T-helper 2 cell treated with Interferon-gamma antibody and Interleukin-4, amounts not matched to agents 100 ng/mL and 5 ng/mL, for 36 hours (primary cell): ENCODE measurements around the gene RPS27L. TPM values are rescaled to one million over a fixed set of nuclear protein-coding genes. Genes with fewer than 3 reads are reported as not detected.

ENCODE experiments used
- intact Hi-C: fragments of 100-400 bp; cut with micrococcal nuclease; formaldehyde crosslinking; loops from one replicate; pipeline ENCODE4 v1.15.1; 2023
- total RNA-seq: library from RNA; stranded (reverse); gene quantifications from 2 replicates; pipeline ENCODE4 v1.2.3, GENCODE V29; 2022

Gene RPS27L
- 206 and 215 TPM in 2 replicates for total RNA-seq

DNA sequence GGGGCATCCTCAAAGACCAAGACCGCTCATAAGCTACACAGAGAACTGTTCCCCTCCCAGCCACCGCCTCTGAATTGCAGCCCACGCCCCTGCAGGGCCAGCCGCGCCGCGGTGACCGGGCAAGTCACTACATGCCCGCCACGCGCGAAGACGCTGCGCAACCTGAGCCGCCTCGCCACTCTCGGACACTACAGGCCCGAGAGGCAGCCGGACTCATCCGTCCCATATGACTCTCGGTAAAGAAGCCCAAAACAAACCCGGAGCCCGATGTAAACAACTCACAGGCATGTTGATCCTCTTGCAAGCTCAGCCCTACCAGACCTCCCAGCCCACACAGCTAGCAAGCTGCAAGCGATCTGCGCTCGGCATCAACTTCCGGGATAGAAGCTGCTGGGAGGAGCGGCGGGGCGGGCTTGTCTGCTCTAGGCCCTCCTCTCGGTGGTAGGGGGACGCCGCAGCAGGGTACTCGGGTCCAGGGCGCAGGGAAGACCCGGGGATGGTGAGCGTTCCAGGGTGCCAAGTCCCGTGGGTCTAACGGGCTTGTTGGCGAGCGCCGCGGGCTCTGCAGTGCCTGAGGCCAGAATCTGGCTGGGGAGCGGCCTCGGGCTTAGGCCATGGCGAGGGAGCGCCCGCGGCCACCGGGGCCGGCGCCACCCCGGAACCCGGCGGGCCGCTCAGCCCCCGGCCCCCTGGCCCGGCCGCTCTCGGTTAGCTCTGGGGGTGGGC, at the start of gene RPS27L:
Gene RPS27L (minus strand): TSS at position 360 of the 726 bp plus-strand sequence. CDS start 72 bp downstream, at position 288.
- intact Hi-C loops, result loop anchor here (1.0 to 5.0 kb wide), 5 partner anchors 32 to 246 kb away; partner anchors contain the start of genes APH1B and RAB8B

DNA sequence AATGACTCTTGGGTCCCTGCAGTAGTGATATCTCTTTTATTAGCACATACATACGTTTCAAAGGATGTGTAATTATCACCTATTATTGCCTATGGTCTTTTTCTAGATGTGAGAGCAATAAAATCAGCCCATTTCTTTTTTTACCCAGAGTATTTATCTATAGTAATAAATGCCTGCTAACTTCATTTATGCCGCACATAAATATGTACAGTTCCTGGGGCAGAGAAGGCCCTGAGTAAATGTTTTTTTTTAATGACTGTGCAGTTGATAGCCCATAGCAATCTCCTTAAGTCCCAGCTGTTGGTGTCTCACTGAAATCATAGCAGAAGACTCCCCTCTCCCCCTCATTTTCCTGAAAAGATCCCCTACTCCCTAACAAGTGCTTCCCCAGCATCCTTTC, 48.8 kb upstream of the RPS27L start:
- intact Hi-C loops, result no loop called here

DNA sequence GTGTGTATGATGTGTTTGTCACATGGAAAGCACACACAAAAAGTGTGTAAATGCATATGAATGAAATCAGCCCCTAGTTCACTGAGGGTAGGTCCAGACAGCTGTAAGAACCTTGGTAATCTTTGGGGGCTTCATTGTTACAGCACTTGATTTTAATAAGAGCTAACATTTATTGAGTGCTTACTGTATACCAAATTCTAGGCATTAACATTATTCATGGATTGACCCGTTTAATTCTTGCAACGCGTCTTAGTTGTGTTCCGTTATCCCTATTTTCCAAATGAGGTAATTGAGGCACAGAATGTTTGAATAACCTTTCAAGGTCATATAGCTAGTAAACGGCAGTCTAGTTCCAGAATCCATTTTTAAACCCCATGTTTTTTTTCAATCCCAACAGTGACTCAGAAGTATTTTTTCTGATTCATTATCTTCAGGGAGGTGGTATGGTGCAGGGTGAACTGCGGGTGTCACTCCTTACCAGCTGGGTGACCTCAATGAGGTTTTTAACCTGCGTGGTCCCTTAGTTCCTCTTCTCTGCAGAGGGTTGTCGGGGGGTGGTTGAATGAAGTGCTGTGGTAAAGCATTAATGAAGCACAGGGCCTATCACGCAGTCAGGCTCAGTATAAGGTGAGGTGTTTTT, 46.3 kb upstream of the RPS27L start:
- intact Hi-C loops, result no loop called here

DNA sequence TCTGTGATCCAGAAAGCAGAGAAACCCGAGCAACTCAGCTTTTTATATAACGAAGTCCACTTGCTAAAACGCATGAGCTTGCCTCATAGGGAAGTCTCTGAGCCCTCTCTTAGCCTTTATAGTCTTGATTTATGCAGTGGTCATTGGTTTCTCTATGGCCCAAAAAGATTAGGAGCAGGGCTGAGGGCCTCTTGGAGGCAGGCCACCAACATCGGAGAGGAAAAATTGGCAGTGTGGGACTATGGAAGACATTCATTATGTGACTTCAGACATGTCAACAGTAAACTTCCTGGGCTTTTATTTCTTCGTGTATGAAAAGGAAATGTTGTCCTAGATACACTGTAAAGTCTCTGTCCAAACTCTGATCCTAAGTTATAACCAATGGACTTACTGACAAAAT, 45.6 kb upstream of the RPS27L start:
- intact Hi-C loops, result no loop called here

DNA sequence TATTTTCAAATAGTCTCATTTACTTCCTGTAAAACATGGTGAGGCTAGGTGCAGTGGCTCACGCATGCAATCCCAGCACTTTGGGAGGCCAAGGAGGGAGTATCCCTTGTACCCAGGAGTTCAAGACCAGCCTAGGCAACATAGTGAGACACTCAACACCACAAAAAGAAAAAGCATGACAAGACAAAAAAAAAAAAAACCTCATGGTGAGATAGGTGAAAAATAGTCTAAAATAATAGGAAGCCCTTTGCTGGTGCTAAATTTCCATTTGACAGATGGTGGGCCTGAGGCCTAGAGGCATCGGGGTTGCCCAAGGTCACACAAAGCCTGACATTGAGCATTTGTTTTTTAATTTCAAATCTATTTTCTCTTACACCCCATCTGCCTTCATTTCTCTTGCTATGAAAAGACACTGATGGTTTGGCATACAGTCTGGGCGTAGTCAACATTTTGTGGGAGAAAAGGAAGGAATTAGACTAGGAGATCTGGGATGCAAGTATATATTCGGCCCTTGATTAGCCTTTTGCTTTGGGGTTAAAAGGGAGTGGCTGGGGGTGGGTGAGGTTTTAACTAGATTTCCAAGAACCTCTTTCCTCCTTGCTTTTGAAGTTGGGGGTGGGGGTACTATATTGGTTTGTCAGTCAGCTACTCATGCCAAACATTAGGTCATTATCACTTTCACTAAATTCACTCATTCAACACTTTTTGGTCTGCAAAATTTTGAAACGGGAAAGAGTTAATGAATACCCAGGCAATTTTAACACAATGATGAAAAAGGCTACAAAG, 43.4 kb upstream of the RPS27L start:
- intact Hi-C loops, result no loop called here

DNA sequence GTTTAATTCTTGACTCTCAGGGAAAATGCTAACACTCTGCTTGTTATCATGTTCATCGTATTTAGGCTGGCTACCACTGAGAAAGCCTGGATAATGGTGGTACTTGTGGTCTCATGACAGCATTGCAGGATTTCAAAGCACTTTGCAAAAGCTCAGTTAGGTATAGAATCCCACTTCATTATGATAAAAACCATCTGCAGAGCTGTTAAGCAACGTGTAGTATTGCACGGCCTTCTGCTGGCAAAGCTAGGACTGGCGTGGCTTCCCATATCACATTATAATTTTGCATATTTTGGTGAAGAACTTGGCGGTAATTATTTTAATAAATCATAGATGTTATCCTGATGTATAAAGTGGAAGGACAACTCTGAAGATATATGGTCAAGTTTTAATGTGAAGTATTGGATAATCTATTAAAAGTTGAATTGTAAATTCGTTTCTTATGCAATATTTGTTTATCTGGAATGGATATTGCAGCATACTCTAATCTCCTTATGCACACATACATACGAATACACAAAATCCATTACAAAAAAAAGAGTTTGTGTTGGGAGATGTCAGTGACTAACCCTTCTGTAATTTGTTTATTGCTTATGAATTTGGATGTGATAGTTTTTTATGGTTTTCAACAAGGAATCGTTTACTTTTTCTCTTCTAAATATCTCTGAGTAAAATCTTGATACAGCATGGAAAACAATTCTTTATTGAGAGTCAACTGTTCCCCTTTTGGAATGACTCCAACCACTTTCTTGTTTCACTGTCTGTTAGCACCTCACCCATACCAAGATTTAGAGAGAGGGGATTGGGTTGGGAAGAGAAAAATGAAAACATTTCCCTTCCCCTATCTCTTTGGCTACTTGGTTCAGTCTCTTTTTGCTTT, 41.3 kb upstream of the RPS27L start:
- intact Hi-C loops, result loop anchor here (10.0 kb wide), 2 partner anchors 306 to 896 kb away; partner anchors contain the start of genes CIAO2A, SNX1 and USP3

DNA sequence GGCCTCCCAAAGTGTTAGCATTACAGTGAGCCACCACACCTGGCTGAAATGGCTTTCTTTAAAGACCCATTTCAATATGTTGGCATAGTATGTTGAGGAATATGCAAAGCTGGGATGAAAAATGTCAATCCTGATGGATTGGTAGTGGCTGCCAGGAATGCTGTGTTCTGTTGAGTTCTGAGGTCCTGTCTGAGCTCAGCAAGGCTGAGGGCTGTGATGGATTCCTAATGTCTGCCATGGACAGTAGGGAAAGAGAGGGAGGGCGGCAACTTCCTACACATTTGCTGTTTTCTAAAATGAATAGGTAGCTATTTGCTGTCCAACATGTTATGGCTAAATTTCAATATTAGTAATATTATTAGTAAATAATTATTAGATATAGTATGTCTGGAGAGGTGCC, 40.3 kb upstream of the RPS27L start:
- intact Hi-C loops, result loop anchor here (10.0 kb wide), 2 partner anchors 307 to 897 kb away; partner anchors contain the start of genes CIAO2A, SNX1 and USP3

DNA sequence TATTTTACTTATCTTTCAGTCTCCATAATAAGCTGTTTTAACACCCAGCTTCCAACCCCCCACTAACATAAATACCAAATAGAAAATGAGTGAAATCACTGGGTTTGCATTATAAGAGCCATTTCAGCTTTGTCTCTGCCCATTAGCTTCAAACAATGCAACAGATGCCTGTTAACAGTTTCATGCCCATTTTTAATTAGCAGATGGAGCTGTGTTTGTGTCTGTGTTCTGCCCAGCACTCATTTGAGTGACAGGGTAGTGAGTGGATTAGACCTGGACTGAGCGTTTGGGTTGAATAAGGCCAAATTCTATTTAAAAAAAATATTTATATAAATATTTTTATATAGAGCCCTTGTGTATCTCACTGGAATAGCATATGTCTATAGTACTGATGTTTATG, 39.6 kb upstream of the RPS27L start:
- intact Hi-C loops, result loop anchor here (10.0 kb wide), 2 partner anchors 308 to 898 kb away; partner anchors contain the start of genes CIAO2A, SNX1 and USP3

DNA sequence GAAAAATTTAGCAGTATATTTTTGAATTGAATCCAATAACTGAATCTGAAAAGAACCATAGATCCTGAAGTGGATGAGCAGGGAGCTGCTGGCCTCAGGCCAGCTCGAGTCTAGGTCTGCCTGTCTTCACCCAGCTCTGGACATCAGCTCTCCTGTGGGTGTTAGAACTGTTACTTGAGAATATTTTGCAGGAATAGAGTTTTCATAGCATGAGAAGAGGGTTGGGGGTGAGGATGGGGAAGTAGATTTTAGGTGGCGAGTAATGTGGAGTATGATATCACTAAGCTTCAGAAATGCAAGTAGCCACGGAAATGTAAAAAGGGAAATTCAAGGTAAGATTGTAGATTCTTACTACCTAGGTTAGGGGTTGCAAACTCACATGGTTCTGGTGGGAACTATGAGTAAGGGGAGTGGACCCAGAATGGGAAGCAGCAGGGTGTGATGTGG, 38.3 kb upstream of the RPS27L start:
- intact Hi-C loops, result loop anchor here (10.0 kb wide), 2 partner anchors 309 to 899 kb away; partner anchors contain the start of genes CIAO2A, SNX1 and USP3

DNA sequence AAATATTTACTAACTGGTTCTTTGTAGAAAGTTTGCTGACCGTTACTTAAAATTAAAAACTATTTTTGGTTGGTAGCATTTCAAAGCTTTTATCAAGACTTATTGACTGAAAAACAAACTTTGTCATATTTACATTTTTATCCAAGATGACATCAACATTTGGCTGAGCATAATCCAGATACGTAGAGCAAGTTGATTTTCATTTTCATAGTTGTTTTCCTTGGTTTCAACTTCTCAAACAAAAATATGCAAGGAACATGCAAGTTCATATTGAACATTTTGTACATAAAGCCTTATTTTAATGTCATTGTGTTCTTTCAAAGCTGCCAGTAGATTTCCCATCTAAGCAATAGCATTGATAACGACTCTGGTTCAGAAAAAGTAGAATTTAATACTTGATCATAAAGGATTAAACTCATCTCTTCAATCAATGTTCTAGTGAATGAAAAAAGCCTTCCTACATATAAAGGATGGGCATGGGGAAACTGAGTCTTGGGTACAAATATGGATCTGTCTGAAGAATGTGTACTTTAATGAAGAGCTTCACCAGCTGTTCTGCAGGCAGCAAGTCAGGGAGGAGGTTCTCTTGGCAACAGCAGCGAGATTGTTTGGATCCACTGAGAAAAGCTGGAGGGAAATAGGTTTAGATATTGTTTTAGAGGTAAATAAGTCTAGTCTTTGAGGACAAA, 37.7 kb upstream of the RPS27L start:
- intact Hi-C loops, result loop anchor here (10.0 kb wide), 2 partner anchors 310 to 900 kb away; partner anchors contain the start of genes CIAO2A, SNX1 and USP3

DNA sequence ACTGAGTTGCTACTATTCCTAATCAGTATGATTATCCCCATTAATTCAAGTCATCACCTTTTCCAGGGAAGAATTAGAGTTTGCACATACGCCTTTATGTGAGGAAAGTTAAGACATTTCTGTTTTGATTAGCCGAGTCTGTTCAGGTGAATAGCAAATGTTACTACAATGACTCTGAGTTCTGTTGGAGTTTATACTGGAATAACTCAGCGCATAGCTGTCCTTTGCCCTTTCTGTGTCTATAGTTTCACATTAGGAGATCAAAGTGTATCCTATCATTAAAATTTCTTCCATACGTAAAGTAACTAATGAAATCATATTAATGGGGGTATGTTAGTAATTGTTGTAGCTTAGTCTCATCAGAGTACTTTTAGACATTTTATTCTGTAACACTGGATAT, 37.0 kb upstream of the RPS27L start:
- intact Hi-C loops, result loop anchor here (10.0 kb wide), 2 partner anchors 310 to 900 kb away; partner anchors contain the start of genes CIAO2A, SNX1 and USP3

DNA sequence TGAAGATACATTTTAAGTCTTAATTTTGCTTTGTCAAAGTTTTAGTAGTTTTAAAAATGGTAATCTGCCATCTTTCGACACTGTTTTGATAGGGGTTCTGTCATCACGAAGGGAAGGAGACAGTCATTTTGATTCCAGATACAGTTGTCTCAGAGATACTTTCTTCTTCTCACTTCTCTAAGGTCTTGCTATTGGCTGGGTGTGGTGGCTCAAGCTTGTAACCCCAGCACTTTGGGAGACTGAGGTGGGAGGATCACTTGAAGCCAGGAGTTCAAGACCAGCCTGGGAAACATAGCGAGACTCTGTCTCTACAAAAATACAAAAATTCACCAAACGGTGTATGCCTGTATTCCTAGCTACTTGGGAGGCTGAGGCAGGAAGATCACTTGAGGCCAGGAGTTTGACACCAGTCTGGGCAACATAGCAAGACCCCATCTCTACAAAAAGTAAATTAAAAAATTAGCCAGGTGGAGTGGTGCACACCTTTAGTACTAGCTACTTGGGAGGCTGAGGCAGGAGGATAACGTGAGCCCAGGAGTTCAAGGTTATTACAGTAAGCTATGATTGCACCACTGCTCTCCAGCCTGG, 35.4 kb upstream of the RPS27L start:
- intact Hi-C loops, result loop anchor here (1.0 to 10.0 kb wide), 4 partner anchors 20 to 902 kb away; partner anchors contain the start of genes APH1B, CIAO2A, SNX1 and USP3

DNA sequence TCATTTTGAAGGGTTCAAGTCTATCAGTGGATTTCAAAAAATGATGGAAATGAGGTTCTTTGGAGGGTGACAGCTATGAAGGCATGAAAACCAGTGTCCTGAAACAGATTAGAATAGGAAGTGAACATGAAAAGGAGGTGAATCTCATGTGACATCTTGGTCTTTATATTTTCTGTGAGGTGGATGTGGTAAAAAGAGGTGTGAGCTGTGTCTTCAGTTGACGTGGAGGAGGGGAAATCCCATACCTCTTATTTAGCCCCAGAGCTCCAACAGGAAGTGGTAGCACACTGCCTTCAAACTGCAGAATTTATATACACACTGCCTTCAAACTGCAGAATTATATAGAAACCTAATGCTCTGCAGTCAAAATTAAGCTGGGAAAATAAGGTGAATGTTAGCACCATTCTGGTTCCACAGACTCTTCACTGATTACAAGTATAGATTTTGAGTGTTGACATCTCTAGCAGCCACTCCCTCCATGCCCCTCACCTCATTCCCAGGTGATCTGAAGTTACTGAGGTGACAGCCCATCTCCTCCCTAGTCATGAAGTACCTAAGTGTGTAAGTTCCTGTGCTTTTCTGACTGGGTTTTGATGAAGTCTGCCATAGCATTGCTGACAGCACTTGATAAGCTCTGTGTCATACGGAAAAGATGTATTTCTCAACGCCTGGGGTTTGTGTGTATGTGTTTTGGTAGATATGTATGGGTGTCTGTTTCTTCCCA, 34.8 kb upstream of the RPS27L start:
- intact Hi-C loops, result loop anchor here (1.0 to 10.0 kb wide), 4 partner anchors 20 to 903 kb away; partner anchors contain the start of genes APH1B, CIAO2A, SNX1 and USP3

DNA sequence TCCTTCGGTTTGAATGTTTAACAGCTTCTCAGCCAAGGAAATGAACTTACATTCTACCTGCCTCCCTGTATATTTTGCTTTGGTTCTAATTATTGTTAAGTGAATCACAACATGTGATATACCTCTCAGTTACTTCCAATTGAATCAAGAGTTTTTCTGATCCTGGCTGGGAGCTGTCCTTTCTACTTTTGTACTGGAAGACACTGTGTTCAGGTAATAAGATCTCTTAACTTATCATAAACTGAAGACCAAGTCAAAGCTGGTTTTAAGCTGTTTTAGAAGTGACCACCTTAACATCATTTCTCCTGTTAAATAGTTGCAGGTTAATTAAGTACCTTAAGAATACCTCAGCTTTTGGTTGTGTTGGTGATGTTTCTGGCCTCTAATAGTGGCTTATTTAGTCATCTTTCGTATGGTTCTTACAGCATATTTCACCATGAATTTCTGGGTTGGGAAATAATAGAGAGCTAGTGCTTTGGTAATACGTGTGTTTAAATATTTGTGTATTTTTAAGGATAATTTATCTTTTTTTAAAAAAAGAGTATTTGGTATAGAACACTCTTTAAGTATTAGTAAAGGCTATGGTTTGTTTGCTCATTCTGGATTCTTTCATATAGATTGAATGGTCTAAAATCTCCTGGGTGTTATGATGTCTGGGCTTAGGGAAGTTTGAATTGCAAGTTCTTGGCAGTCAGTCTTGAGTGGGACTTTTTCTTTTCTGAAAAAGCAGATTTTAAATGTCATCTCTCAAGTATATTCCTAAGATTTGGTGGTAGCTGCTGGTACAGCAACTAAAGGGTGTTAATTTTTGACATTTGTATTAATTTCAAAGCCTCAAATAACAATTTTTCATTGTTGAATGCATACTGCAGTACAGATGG, 33.7 kb upstream of the RPS27L start:
- intact Hi-C loops, result loop anchor here (10.0 kb wide), 2 partner anchors 314 to 904 kb away; partner anchors contain the start of genes CIAO2A, SNX1 and USP3

DNA sequence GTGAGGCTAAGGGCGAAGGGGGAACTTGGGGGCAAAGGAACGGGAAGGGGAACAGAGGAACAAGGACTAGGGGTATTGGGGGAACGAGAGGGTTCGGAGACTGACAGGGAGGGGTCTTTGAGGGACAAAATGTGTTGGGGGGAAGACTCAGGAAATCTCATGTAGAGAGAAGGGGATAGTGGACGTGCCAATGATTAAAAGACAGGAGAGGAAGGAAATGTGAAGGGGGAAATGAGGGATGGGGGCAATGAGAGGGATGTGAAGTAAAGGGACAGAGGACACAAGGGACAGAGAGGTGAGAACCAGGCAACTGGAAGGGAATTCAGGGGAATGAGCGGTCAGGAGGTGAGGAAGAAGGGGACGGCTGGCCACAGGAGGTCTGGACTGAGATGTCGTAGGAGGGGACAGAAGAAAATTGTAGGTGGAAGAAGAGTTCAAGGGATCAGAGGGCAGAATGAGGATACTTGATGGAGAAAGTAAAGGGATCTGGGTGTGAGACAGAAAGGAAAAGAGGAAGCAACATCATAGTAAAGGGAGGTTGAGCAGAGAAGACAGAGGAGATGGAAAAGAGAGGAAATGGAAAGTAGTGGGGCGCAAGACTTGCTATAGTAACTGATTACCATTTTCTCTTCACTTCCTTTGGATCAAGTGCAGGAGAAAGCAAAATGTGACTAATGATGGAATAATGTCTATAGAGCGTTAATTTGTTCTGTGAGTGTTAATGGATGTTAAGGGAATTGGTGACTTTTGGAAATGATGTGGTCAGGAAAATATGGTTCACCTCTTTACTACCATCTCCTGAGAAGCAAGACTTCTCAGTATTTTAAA, 32.9 kb upstream of the RPS27L start:
- intact Hi-C loops, result loop anchor here (1.0 to 10.0 kb wide), 5 partner anchors 33 to 905 kb away; partner anchors contain the start of genes CIAO2A, RPS27L, SNX1 and USP3
